Occipital lobe (tissue), 2 donors: Measurements from ENCODE around the gene KIF6. TPM values are rescaled to one million over a fixed set of nuclear protein-coding genes. Genes with fewer than 3 reads are reported as not detected.
"Not testable (repeated sequence)": the region's sequence is repeated elsewhere in the genome, so short reads cannot be mapped to it uniquely, and the experiment has no call there.

Experiments used
- DNase-seq: peaks from one replicate; lab custom pipeline; 2025; lab: John Stamatoyannopoulos, UW
- total RNA-seq: library from RNA; depleted of rRNA; stranded (reverse); fragments of >200 nt; gene quantifications from one replicate; pipeline ENCODE4 v1.2.3, GENCODE V29; 2014

Gene KIF6
- total RNA-seq, 1 donor from 2014 or later: 3.3 TPM

- DNase-seq: no peak
These were observed 166.5 kb downstream of the KIF6 start for GRCh38 chr6:39558591-39559190.

GRCh38 chr6:39558079-39558478 lies 167.1 kb downstream of the KIF6 start:
- no peak for DNase-seq

GRCh38 chr6:39555136-39555535 lies 170.1 kb downstream of the KIF6 start:
- DNase-seq: no peak

- no peak for DNase-seq
These were observed 171.1 kb downstream of the KIF6 start for GRCh38 chr6:39553860-39554802.

GRCh38 chr6:39553029-39553428 lies 172.2 kb downstream of the KIF6 start:
- DNase-seq: no peak

- DNase-seq: no peak
These were observed 175.0 kb downstream of the KIF6 start for GRCh38 chr6:39550191-39550590.

- no peak for DNase-seq
These were observed 178.5 kb downstream of the KIF6 start for GRCh38 chr6:39546731-39547130.

- no peak for DNase-seq
These were observed 181.3 kb downstream of the KIF6 start for GRCh38 chr6:39543950-39544349.

- no peak for DNase-seq
These were observed 182.1 kb downstream of the KIF6 start for GRCh38 chr6:39543095-39543494.

GRCh38 chr6:39540454-39540853 lies 184.8 kb downstream of the KIF6 start:
- DNase-seq: no peak

- no peak for DNase-seq
These were observed 194.9 kb downstream of the KIF6 start for GRCh38 chr6:39530201-39530759.

- DNase-seq: no peak
These were observed 197.2 kb downstream of the KIF6 start for GRCh38 chr6:39527792-39528564.

GRCh38 chr6:39524007-39524406 lies 201.2 kb downstream of the KIF6 start:
- DNase-seq: no peak

- no peak for DNase-seq
These were observed 203.2 kb downstream of the KIF6 start for GRCh38 chr6:39521958-39522357.

- DNase-seq: no peak
These were observed 204.3 kb downstream of the KIF6 start for GRCh38 chr6:39520916-39521315.

- DNase-seq: no peak
These were observed 204.8 kb downstream of the KIF6 start for GRCh38 chr6:39520411-39520810.

GRCh38 chr6:39518221-39518620 lies 207.0 kb downstream of the KIF6 start:
- no peak for DNase-seq

GRCh38 chr6:39517756-39518155 lies 207.5 kb downstream of the KIF6 start:
- DNase-seq: no peak

- DNase-seq: no peak
These were observed 208.7 kb downstream of the KIF6 start for GRCh38 chr6:39516471-39516870.

- DNase-seq: no peak
These were observed 209.7 kb downstream of the KIF6 start for GRCh38 chr6:39515471-39515870.

- DNase-seq: no peak
These were observed 210.2 kb downstream of the KIF6 start for GRCh38 chr6:39515006-39515405.

- not testable (repeated sequence) for DNase-seq
These were observed 215.4 kb downstream of the KIF6 start for GRCh38 chr6:39509831-39510230.
